Upper lobe of right lung (tissue), 1 donor: Measurements from ENCODE around the gene APOO. TPM values are rescaled to one million over a fixed set of nuclear protein-coding genes. Genes with fewer than 3 reads are reported as not detected.
A peak's percentile ranks its signal among the peaks of the same experiment; 100 is the strongest.

Experiments used
- ATAC-seq: fragments of 200-7000 bp; cut with Tn5 transposase; one replicate; pipeline ENCODE4 v1.9.1; 2020; ENCODE audit warnings: mild to moderate bottlenecking, moderate library complexity
- DNase-seq: peaks from one replicate; pipeline ENCODE4 v3.0.0-alpha.2; 2020
- H3K27ac ChIP-seq: fragments of 200-600 bp; one replicate; pipeline ENCODE4 v1.8.0; 2022
- H3K27me3 ChIP-seq: fragments of 200-600 bp; one replicate; pipeline ENCODE4 v1.8.0; 2022; ENCODE audit warnings: mild to moderate bottlenecking
- H3K36me3 ChIP-seq: fragments of 200-600 bp; one replicate; pipeline ENCODE4 v1.8.0; 2022
- H3K4me1 ChIP-seq: fragments of 200-600 bp; one replicate; pipeline ENCODE4 v1.8.0; 2022
- H3K4me3 ChIP-seq: fragments of 200-600 bp; one replicate; pipeline ENCODE4 v1.8.0; 2022; ENCODE audit warnings: mild to moderate bottlenecking
- H3K9me3 ChIP-seq: fragments of 200-600 bp; one replicate; pipeline ENCODE4 v1.8.0; 2022
- CTCF ChIP-seq: fragments of 200-600 bp; IDR thresholded peaks from one replicate; pipeline ENCODE4 v1.8.0; 2022; ENCODE audit warnings: antibody characterized with exemption
- intact Hi-C: fragments of 100-400 bp; cut with DNase I; formaldehyde crosslinking; loops from one replicate; pipeline ENCODE4 v1.11.0; 2022
- total RNA-seq: library from RNA; stranded (reverse); fragmentation: NEBNext Ultra II Directional; extraction: Animal tissue kit (Norgen Biotek cat#: 25700); gene quantifications from one replicate; pipeline ENCODE4 v1.2.1, GENCODE V29; 2021
- donor health status: DM: no; HTN: yes; CAD: no; lungs with severe emphysema.

Gene APOO
- total RNA-seq, 1 donor from 2014 or later, result 12.0 TPM

DNA sequence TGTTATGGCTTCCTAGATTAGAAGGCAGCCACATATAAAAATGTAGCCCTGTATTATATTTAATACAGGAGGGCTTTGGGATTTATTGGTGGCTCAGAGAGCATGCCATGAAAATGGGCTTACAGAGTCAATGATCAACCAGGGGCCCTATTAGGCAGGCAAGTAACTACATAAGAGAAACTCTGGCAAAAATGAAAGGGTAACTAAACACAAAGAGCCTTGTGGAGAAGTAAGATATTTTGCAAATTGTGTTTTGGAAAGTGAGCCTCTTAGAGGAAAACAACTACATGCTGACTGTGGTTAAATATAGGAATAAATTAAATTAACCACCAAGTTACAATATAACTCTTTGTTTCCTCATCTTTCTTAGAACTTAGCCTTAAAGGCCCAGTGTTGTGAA lies 119.2 kb downstream of the APOO start:
- Histone ChIP-seq H3K4me3 (no peak overlapping the region), H3K27me3 (no peaks in the 10 kb centered on the region), H3K36me3 (no peaks in the 10 kb centered on the region), H3K9me3 (no peaks in the 10 kb centered on the region), H3K4me1 (no peaks in the 10 kb centered on the region), H3K27ac (peak overlapping the region; percentile 36)
- intact Hi-C loops, result no loop called here
- TF ChIP-seq CTCF, result no peak
- ATAC-seq, result no peak
- DNase-seq, result no peak

- Histone ChIP-seq H3K9me3 (no peaks in the 10 kb centered on the region), H3K36me3 (no peaks in the 10 kb centered on the region), H3K27me3 (no peaks in the 10 kb centered on the region), H3K4me3 (no peak overlapping the region), H3K4me1 (no peaks in the 10 kb centered on the region), H3K27ac (peak overlapping the region; percentile 42)
- DNase-seq, result no peak
- no peak for ATAC-seq
- no peak for TF ChIP-seq CTCF
- intact Hi-C loops, result no loop called here
Measured at GRCh38 chrX:23787745-23788118, 120.0 kb downstream of the APOO start.

DNA sequence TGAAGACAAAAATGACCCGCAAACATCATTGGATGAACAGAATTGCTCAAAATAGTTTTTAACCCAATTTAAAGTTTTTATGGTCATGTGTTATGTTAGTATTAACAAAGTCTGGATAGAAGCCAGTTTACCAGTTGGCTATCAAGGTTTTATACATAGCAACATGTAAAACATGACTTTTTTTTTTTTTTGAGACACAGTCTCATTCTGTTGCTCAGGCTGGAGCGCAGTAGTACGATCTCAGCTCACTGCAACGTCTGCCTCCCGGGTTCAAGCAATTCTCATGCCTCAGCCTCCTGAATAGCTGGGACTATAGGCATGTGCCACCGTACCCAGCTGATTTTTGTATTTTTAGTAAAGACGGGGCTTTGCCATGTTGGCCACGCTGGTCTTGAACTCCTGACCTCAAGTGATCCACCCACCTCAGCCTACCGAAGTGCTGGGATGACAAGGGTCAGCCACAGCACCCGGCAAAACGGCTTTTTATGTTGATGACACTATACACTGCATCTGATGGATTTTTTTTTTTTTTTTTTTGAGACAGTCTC lies 121.4 kb downstream of the APOO start:
- intact Hi-C loops, result no loop called here
- no peak for TF ChIP-seq CTCF
- Histone ChIP-seq H3K4me1 (peaks cover 6% of the 10 kb centered on the region), H3K27me3 (no peaks in the 10 kb centered on the region), H3K36me3 (no peaks in the 10 kb centered on the region), H3K27ac (peak overlapping the region; percentile 30), H3K9me3 (no peaks in the 10 kb centered on the region), H3K4me3 (peak overlapping the region; percentile 67)
- peak; percentile 1 for ATAC-seq
- no peak for DNase-seq

DNA sequence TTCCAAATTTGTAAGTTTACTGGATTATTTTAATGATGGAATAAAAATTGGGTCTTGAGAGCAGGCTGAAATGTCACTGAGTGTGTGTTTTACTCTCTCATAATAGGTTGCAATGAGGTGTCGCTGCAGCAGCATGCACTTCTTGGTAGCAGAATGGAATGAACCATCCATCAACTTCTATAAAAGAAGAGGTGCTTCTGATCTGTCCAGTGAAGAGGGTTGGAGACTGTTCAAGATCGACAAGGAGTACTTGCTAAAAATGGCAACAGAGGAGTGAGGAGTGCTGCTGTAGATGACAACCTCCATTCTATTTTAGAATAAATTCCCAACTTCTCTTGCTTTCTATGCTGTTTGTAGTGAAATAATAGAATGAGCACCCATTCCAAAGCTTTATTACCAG lies 122.2 kb downstream of the APOO start:
- no peak for ATAC-seq
- DNase-seq, result no peak
- Histone ChIP-seq H3K27me3 (no peaks in the 10 kb centered on the region), H3K4me3 (peak overlapping the region; percentile 67), H3K36me3 (no peaks in the 10 kb centered on the region), H3K27ac (peak overlapping the region; percentile 93), H3K9me3 (no peaks in the 10 kb centered on the region), H3K4me1 (peaks cover 6% of the 10 kb centered on the region)
- no peak for TF ChIP-seq CTCF
- intact Hi-C loops, result no loop called here

- H3K27ac ChIP-seq, result peak overlapping the region; percentile 93
- no peak for TF ChIP-seq CTCF
- H3K4me1 ChIP-seq, result peaks cover 6% of the 10 kb centered on the region
- no peaks in the 10 kb centered on the region for H3K36me3 ChIP-seq
- no peaks in the 10 kb centered on the region for H3K27me3 ChIP-seq
- ATAC-seq, result no peak
- H3K4me3 ChIP-seq, result peak overlapping the region; percentile 67
- H3K9me3 ChIP-seq, result no peaks in the 10 kb centered on the region
- DNase-seq, result no peak
- intact Hi-C loops, result no loop called here
Measured at GRCh38 chrX:23784470-23785331, 123.0 kb downstream of the APOO start.
